ENCODE results near the gene EIF4EBP3. TPM values are rescaled to one million over a fixed set of nuclear protein-coding genes. Genes with fewer than 3 reads are reported as not detected.
A peak's percentile ranks its signal among the peaks of the same experiment; 100 is the strongest.

EIF4EBP3 gene
- total RNA-seq, 2 experiments from 2014 or later: 0.98 to 8.3 TPM

DNA sequence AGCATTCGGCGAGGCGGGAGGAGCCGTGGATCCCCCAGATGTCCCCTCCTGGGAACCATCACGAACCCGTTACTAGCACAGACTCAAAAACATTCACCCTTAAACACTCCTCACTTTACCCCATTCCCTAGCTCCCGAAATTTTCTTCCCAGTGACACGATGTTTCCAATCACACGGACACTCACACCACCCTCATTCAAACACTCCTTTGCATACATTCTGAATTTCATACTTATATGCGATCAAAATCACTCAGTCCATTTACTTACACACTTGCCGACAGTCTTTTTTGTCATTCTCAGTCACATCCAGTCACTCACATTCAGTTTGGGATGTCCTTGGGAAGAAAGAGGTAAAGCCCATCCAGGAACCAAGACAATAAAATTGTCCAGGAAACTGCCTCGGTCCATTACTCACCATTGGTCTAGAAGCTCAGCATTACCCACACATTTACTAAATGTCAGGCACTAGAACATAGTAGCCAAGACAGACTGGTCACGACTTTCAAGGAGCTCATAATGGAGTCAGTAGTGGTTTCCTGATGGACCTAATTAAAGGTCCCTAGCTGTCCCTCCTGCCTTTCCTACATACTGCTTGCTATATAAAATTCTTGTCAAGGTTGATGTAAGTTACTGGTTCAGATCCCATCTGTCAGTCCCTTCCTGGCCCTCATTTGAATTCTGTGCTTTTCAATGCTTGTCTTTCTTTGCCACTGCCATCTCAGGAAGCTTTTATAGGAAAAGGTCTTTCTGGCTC, 17.7 kb downstream of the EIF4EBP3 start:
- POLR2A ChIA-PET: interaction anchor here (0.6 to 1.6 kb wide), 8 partner anchors 8 to 991 kb away, joined by 3 to 5 read pairs (median 3); partner anchors contain the start of genes ANKHD1, IK, NDUFA2 and SRA1
- Histone ChIP-seq H3K4me3 (ENCODE audit: low read depth, low read length, poor library complexity, severe bottlenecking) (peak overlapping the region; percentile 87), H3K27ac (ENCODE audit: low read depth, low read length, poor library complexity, severe bottlenecking) (peak overlapping the region; percentile 45), H3K9me2 (ENCODE audit: insufficient read depth, low read length) (no peaks in the 10 kb centered on the region), H3K4me1 (ENCODE audit: insufficient read depth, low read length, poor library complexity, severe bottlenecking) (peaks cover 25% of the 10 kb centered on the region), H3K79me2 (ENCODE audit: insufficient read depth, low read depth, low read length) (peaks cover 17% of the 10 kb centered on the region), H2AFZ (ENCODE audit: low read length) (peak overlapping the region; percentile 90), H3K9me3 (ENCODE audit: low read length) (no peaks in the 10 kb centered on the region), H3K36me3 (ENCODE audit: insufficient read depth, low read length) (peaks cover 40% of the 10 kb centered on the region), H3K4me2 (ENCODE audit: low read length) (peak overlapping the region; percentile 97), H4K20me1 (ENCODE audit: insufficient read depth, low read length) (no peaks in the 10 kb centered on the region)
- BruUV-seq (replicated peaks): TSS peak; percentile 86
- intact Hi-C loops (cut with micrococcal nuclease; ENCODE audit: unreplicated experiment): loop anchor here (2.0 kb wide), 1 partner anchor 74 kb away; the partner anchor contains the start of gene TMCO6
- CTCF ChIA-PET (ENCODE audit: unreplicated experiment): interaction anchor here (0.8 kb wide), 1 partner anchor 74 kb away, joined by 3 read pairs; the partner anchor contains the start of gene TMCO6
- TF ChIP-seq, protein P1, sequence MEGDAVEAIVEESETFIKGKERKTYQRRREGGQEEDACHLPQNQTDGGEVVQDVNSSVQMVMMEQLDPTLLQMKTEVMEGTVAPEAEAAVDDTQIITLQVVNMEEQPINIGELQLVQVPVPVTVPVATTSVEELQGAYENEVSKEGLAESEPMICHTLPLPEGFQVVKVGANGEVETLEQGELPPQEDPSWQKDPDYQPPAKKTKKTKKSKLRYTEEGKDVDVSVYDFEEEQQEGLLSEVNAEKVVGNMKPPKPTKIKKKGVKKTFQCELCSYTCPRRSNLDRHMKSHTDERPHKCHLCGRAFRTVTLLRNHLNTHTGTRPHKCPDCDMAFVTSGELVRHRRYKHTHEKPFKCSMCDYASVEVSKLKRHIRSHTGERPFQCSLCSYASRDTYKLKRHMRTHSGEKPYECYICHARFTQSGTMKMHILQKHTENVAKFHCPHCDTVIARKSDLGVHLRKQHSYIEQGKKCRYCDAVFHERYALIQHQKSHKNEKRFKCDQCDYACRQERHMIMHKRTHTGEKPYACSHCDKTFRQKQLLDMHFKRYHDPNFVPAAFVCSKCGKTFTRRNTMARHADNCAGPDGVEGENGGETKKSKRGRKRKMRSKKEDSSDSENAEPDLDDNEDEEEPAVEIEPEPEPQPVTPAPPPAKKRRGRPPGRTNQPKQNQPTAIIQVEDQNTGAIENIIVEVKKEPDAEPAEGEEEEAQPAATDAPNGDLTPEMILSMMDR (conservative IDR thresholded peaks at IDR 0.05; ENCODE audit: low read length): no peak
- no peak for TF ChIP-seq EZH2phosphoT487 (IDR thresholded peaks at IDR 0.05; ENCODE audit: borderline replicate concordance, low read depth, low read length)
- peak; percentile 19 for DNase-seq (ENCODE audit: low spot score)

DNA sequence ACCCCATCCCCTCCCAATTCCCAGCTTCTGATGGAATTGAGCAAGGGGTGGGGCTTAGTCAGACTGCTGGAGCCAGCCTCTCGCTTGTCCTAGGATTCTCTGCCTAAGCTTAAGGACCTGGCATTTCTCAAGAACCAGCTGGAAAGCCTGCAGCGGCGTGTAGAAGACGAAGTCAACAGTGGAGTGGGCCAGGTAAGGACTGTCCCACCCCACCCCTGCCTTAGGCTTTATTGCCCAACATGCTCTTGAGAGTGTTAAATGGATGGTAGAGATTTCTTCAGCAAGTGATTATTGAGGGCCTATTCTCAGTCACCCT, 18.3 kb downstream of the EIF4EBP3 start:
- CTCF ChIA-PET (ENCODE audit: unreplicated experiment): interaction anchor here (0.8 kb wide), 1 partner anchor 74 kb away, joined by 3 read pairs; the partner anchor contains the start of gene TMCO6
- peak overlapping the region; percentile 87 for H3K4me3 ChIP-seq (ENCODE audit: low read depth, low read length, poor library complexity, severe bottlenecking)
- POLR2A ChIA-PET: interaction anchor here (0.5 to 1.6 kb wide), 9 partner anchors 8 to 1555 kb away, joined by 3 to 5 read pairs (median 3); partner anchors contain the start of genes ANKHD1, IK, NDUFA2 and SRA1

More for the DNA sequence above, 18.3 kb downstream of the EIF4EBP3 start:
- no peak overlapping the region for H2AFZ ChIP-seq (ENCODE audit: low read length)
- peaks cover 38% of the 10 kb centered on the region for H3K36me3 ChIP-seq (ENCODE audit: insufficient read depth, low read length)
- TF ChIP-seq, protein P1 (conservative IDR thresholded peaks at IDR 0.05; ENCODE audit: low read length): no peak
- TF ChIP-seq EZH2phosphoT487 (IDR thresholded peaks at IDR 0.05; ENCODE audit: borderline replicate concordance, low read depth, low read length): no peak
- peaks cover 17% of the 10 kb centered on the region for H3K79me2 ChIP-seq (ENCODE audit: insufficient read depth, low read depth, low read length)
- no peaks in the 10 kb centered on the region for H3K9me3 ChIP-seq (ENCODE audit: low read length)
- intact Hi-C loops (cut with micrococcal nuclease; ENCODE audit: unreplicated experiment): loop anchor here (2.0 kb wide), 1 partner anchor 73 kb away; the partner anchor contains the start of gene TMCO6
- H3K9me2 ChIP-seq (ENCODE audit: insufficient read depth, low read length): no peaks in the 10 kb centered on the region
- no peak for DNase-seq (ENCODE audit: low spot score)
- no peaks in the 10 kb centered on the region for H4K20me1 ChIP-seq (ENCODE audit: insufficient read depth, low read length)
- peaks cover 25% of the 10 kb centered on the region for H3K4me1 ChIP-seq (ENCODE audit: insufficient read depth, low read length, poor library complexity, severe bottlenecking)
- H3K4me2 ChIP-seq (ENCODE audit: low read length): peak overlapping the region; percentile 97
- BruUV-seq (replicated peaks): no TSS peak
- no peak overlapping the region for H3K27ac ChIP-seq (ENCODE audit: low read depth, low read length, poor library complexity, severe bottlenecking)
